Gastroesophageal sphincter (tissue), 3 donors: Measurements from ENCODE around the gene DCUN1D5.

Experiments
- EP300 ChIP-seq: sonication (generic); formaldehyde crosslinking; IDR thresholded peaks from one replicate; pipeline ENCODE4 v1.6.1; 2017; ENCODE audit warnings: antibody characterized with exemption, mild to moderate bottlenecking
- POLR2A ChIP-seq, 2 donors: fragments of 450-650 bp; IDR thresholded peaks; one replicate each; pipeline ENCODE4 v1.6.1; 2017; ENCODE audit warnings: antibody characterized with exemption in 2 of 2, mild to moderate bottlenecking in 2 of 2, moderate library complexity in 1 of 2
- POLR2AphosphoS5 ChIP-seq: sonication (generic); formaldehyde crosslinking; IDR thresholded peaks from one replicate; pipeline ENCODE4 v1.6.1; 2017; ENCODE audit warnings: antibody characterized with exemption
- TF ChIP-seq, protein P1 (sequence below), 4 experiments: fragments of 200-600 bp in 2 of 4; fragments of 450-650 bp in 2 of 4; sonication (generic) in 1 of 4; IDR thresholded peaks; one replicate each; pipeline ENCODE4 v1.5.1; 2017 to 2019; ENCODE audit warnings: antibody characterized with exemption in 4 of 4, mild to moderate bottlenecking in 2 of 4, moderate library complexity in 2 of 4

GRCh38 chr11:103035216-103035615 lies 56.7 kb downstream of the DCUN1D5 start:
- TF ChIP-seq POLR2A (IDR thresholded peaks at IDR 0.05) (no peak), POLR2AphosphoS5 (no peak), EP300 (no peak)
- TF ChIP-seq, protein P1, sequence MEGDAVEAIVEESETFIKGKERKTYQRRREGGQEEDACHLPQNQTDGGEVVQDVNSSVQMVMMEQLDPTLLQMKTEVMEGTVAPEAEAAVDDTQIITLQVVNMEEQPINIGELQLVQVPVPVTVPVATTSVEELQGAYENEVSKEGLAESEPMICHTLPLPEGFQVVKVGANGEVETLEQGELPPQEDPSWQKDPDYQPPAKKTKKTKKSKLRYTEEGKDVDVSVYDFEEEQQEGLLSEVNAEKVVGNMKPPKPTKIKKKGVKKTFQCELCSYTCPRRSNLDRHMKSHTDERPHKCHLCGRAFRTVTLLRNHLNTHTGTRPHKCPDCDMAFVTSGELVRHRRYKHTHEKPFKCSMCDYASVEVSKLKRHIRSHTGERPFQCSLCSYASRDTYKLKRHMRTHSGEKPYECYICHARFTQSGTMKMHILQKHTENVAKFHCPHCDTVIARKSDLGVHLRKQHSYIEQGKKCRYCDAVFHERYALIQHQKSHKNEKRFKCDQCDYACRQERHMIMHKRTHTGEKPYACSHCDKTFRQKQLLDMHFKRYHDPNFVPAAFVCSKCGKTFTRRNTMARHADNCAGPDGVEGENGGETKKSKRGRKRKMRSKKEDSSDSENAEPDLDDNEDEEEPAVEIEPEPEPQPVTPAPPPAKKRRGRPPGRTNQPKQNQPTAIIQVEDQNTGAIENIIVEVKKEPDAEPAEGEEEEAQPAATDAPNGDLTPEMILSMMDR (IDR thresholded peaks at IDR 0.05), result no peak
